ENCODE data around the gene GIT2.
"Not testable (repeated sequence)": the region's sequence is repeated elsewhere in the genome, so short reads cannot be mapped to it uniquely, and the experiment has no call there.

GIT2 gene

GRCh38 chr12:109943811-109944210, 52.4 kb downstream of the GIT2 start:
- DNase-seq = no peak

GRCh38 chr12:109940339-109940923, 55.7 kb downstream of the GIT2 start:
- DNase-seq = no peak

GRCh38 chr12:109939504-109939903, 56.7 kb downstream of the GIT2 start:
- DNase-seq = no peak

- no peak for DNase-seq
These were observed 57.2 kb downstream of the GIT2 start for GRCh38 chr12:109938947-109939346.

GRCh38 chr12:109937371-109937770, 58.8 kb downstream of the GIT2 start:
- no peak for DNase-seq

GRCh38 chr12:109934026-109934425, 62.1 kb downstream of the GIT2 start:
- DNase-seq = peak; percentile 26

- DNase-seq = no peak
These were observed 63.2 kb downstream of the GIT2 start for GRCh38 chr12:109932878-109933503.

GRCh38 chr12:109931143-109931542, 65.0 kb downstream of the GIT2 start:
- DNase-seq = no peak

GRCh38 chr12:109930028-109930800, 66.0 kb downstream of the GIT2 start:
- DNase-seq = no peak

- not testable (repeated sequence) for DNase-seq
These were observed 66.8 kb downstream of the GIT2 start for GRCh38 chr12:109929326-109929725.

GRCh38 chr12:109928058-109928656, 68.0 kb downstream of the GIT2 start:
- no peak for DNase-seq

- DNase-seq = peak; percentile 56
These were observed 68.5 kb downstream of the GIT2 start for GRCh38 chr12:109927622-109928021.

GRCh38 chr12:109926488-109927210, 69.5 kb downstream of the GIT2 start:
- no peak for DNase-seq

- no peak for DNase-seq
These were observed 70.2 kb downstream of the GIT2 start for GRCh38 chr12:109926016-109926415.

GRCh38 chr12:109925185-109925840, 70.9 kb downstream of the GIT2 start:
- DNase-seq = no peak

- DNase-seq = no peak
These were observed 72.5 kb downstream of the GIT2 start for GRCh38 chr12:109923481-109924245.

- DNase-seq = no peak
These were observed 73.1 kb downstream of the GIT2 start for GRCh38 chr12:109923038-109923437.

GRCh38 chr12:109921982-109922381, 74.2 kb downstream of the GIT2 start:
- no peak for DNase-seq

- DNase-seq = no peak
These were observed 75.8 kb downstream of the GIT2 start for GRCh38 chr12:109920261-109920780.

- DNase-seq = no peak
These were observed 76.7 kb downstream of the GIT2 start for GRCh38 chr12:109919456-109919855.

- DNase-seq = no peak
These were observed 80.1 kb downstream of the GIT2 start for GRCh38 chr12:109916045-109916444.
